ENCODE data around the gene ZNF764.

- TF ChIP-seq POLR2A (IDR thresholded peaks at IDR 0.05) (no peak), CTCF (IDR thresholded peaks at IDR 0.05) (no peak)
These were observed 47.7 kb downstream of the ZNF764 start for GRCh38 chr16:30510376-30510938.
